A549 (cell line): Measurements from ENCODE around the gene SUPT5H.
A peak's percentile ranks its signal among the peaks of the same experiment; 100 is the strongest.

Source experiments
- EP300 ChIP-seq, 2 experiments: fragments of >200 bp; sonication (Bioruptor Twin); formaldehyde crosslinking; IDR thresholded peaks; 2 replicates in 1 of 2; 3 replicates in 1 of 2; pipeline ENCODE4 v1.6.1; 2016 to 2017
- HOXB5 ChIP-seq: fragments of 250-450 bp; sonication (Bioruptor Pico); IDR thresholded peaks from 2 replicates; pipeline ENCODE4 v1.5.0; 2020; ENCODE audit warnings: mild to moderate bottlenecking, moderate library complexity
- MAZ ChIP-seq: fragments of 150-350 bp; IDR thresholded peaks from 2 replicates; pipeline ENCODE4 v1.6.1; 2014; ENCODE audit warnings: antibody characterized with exemption, low read depth, low read length, borderline replicate concordance
- NFE2L2 ChIP-seq: fragments of 150-350 bp; conservative IDR thresholded peaks from 2 replicates; pipeline ENCODE4 v1.6.1; 2014; ENCODE audit warnings: low read length
- PHF8 ChIP-seq: fragments of 200-600 bp; sonication (generic); IDR thresholded peaks from 2 replicates; pipeline ENCODE4 v1.6.1; 2016; ENCODE audit warnings: low read depth, mild to moderate bottlenecking, antibody characterized with exemption, moderate library complexity, borderline replicate concordance
- POLR2A ChIP-seq: IDR thresholded peaks from 2 replicates; pipeline ENCODE4 v1.6.1; 2012; ENCODE audit warnings: mild to moderate bottlenecking, low read length
- RFX5 ChIP-seq: fragments of 450-650 bp; IDR thresholded peaks from 2 replicates; pipeline ENCODE4 v1.7.1; 2014; ENCODE audit warnings: antibody characterized with exemption, mild to moderate bottlenecking, moderate library complexity
- TF ChIP-seq, protein P1 (sequence below): fragments of >200 bp; sonication (Bioruptor Twin); formaldehyde crosslinking; IDR thresholded peaks from 3 replicates; pipeline ENCODE4 v1.5.1; 2016
- TF ChIP-seq, protein P2 (sequence below): fragments of 450-650 bp; IDR thresholded peaks from 2 replicates; pipeline ENCODE4 v1.6.1; 2014; ENCODE audit warnings: antibody characterized with exemption
- TF ChIP-seq, protein P3 (sequence below): fragments of 200-600 bp; sonication (generic); IDR thresholded peaks from 2 replicates; pipeline ENCODE4 v1.6.1; 2016; ENCODE audit warnings: antibody characterized with exemption, mild to moderate bottlenecking, moderate library complexity
- TF ChIP-seq, protein P4 (sequence below): IDR thresholded peaks from 2 replicates; pipeline ENCODE4 v1.6.1; 2012

DNA sequence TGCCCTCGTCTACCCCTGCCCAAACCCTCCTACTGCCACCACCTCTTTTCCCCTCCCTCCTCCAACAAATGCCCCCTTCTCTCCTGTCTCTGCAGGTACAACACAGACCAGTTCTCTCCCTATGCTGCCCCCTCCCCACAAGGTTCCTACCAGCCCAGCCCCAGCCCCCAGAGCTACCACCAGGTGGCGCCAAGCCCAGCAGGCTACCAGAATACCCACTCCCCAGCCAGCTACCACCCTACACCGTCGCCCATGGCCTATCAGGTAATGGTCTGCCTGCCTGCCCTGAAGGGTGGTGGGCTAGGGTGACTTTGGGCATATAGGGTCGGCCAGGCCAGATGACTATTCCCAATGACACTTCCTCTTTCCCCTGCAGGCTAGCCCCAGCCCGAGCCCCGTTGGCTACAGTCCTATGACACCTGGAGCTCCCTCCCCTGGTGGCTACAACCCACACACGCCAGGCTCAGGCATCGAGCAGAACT is 28.8 kb downstream of the SUPT5H start:
- TF ChIP-seq, protein P1, sequence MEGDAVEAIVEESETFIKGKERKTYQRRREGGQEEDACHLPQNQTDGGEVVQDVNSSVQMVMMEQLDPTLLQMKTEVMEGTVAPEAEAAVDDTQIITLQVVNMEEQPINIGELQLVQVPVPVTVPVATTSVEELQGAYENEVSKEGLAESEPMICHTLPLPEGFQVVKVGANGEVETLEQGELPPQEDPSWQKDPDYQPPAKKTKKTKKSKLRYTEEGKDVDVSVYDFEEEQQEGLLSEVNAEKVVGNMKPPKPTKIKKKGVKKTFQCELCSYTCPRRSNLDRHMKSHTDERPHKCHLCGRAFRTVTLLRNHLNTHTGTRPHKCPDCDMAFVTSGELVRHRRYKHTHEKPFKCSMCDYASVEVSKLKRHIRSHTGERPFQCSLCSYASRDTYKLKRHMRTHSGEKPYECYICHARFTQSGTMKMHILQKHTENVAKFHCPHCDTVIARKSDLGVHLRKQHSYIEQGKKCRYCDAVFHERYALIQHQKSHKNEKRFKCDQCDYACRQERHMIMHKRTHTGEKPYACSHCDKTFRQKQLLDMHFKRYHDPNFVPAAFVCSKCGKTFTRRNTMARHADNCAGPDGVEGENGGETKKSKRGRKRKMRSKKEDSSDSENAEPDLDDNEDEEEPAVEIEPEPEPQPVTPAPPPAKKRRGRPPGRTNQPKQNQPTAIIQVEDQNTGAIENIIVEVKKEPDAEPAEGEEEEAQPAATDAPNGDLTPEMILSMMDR = peak; percentile 97
- TF ChIP-seq, protein P2, sequence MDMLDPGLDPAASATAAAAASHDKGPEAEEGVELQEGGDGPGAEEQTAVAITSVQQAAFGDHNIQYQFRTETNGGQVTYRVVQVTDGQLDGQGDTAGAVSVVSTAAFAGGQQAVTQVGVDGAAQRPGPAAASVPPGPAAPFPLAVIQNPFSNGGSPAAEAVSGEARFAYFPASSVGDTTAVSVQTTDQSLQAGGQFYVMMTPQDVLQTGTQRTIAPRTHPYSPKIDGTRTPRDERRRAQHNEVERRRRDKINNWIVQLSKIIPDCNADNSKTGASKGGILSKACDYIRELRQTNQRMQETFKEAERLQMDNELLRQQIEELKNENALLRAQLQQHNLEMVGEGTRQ = no peak
- TF ChIP-seq POLR2A (no peak), HOXB5 (CRISPR knock-in tag) (no peak), NFE2L2 (no peak), MAZ (no peak), PHF8 (no peak), EP300 (IDR thresholded peaks at IDR 0.05) (no peak), RFX5 (no peak)
- TF ChIP-seq, protein P3, sequence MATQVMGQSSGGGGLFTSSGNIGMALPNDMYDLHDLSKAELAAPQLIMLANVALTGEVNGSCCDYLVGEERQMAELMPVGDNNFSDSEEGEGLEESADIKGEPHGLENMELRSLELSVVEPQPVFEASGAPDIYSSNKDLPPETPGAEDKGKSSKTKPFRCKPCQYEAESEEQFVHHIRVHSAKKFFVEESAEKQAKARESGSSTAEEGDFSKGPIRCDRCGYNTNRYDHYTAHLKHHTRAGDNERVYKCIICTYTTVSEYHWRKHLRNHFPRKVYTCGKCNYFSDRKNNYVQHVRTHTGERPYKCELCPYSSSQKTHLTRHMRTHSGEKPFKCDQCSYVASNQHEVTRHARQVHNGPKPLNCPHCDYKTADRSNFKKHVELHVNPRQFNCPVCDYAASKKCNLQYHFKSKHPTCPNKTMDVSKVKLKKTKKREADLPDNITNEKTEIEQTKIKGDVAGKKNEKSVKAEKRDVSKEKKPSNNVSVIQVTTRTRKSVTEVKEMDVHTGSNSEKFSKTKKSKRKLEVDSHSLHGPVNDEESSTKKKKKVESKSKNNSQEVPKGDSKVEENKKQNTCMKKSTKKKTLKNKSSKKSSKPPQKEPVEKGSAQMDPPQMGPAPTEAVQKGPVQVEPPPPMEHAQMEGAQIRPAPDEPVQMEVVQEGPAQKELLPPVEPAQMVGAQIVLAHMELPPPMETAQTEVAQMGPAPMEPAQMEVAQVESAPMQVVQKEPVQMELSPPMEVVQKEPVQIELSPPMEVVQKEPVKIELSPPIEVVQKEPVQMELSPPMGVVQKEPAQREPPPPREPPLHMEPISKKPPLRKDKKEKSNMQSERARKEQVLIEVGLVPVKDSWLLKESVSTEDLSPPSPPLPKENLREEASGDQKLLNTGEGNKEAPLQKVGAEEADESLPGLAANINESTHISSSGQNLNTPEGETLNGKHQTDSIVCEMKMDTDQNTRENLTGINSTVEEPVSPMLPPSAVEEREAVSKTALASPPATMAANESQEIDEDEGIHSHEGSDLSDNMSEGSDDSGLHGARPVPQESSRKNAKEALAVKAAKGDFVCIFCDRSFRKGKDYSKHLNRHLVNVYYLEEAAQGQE = no peak
- TF ChIP-seq, protein P4, sequence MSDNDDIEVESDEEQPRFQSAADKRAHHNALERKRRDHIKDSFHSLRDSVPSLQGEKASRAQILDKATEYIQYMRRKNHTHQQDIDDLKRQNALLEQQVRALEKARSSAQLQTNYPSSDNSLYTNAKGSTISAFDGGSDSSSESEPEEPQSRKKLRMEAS = no peak
